Calu3 (cell line): ENCODE results near the gene CCDC85C. TPM values are rescaled to one million over a fixed set of nuclear protein-coding genes. Genes with fewer than 3 reads are reported as not detected.

Experiments used
- BruUV-seq: library from RNA; stranded (reverse); fragments of 400-500 nt; replicated peaks from 2 replicates; lab custom pipeline; 2021; lab: Mats Ljungman, UMichigan
- CTCF ChIA-PET: fragments of 300-600 bp; sonication (Branson Sonifier 250); formaldehyde crosslinking; loops from one replicate; lab custom pipeline; 2022; ENCODE audit warnings: antibody characterized with exemption; lab: Charles Lee
- DNase-seq: peaks from one replicate; pipeline ENCODE4 v3.0.0; 2022
- H3K27ac Mint-ChIP-seq: one replicate; pipeline ENCODE4 v1.8.0; 2022; ENCODE audit warnings: mixed read lengths; ENCODE audit not compliant: unreplicated experiment
- H3K27me3 Mint-ChIP-seq: one replicate; pipeline ENCODE4 v1.8.0; 2022; ENCODE audit warnings: mixed read lengths; ENCODE audit not compliant: unreplicated experiment
- H3K36me3 Mint-ChIP-seq: one replicate; pipeline ENCODE4 v1.8.0; 2022; ENCODE audit warnings: mild to moderate bottlenecking, moderate library complexity, mixed read lengths; ENCODE audit not compliant: insufficient read depth, unreplicated experiment
- H3K4me1 Mint-ChIP-seq: one replicate; pipeline ENCODE4 v1.8.0; 2022; ENCODE audit warnings: mild to moderate bottlenecking, low read depth, mixed read lengths; ENCODE audit not compliant: unreplicated experiment
- H3K4me3 Mint-ChIP-seq: one replicate; pipeline ENCODE4 v1.8.0; 2022; ENCODE audit warnings: mild to moderate bottlenecking, low read depth, moderate library complexity, mixed read lengths; ENCODE audit not compliant: unreplicated experiment
- H3K9me3 Mint-ChIP-seq: one replicate; pipeline ENCODE4 v1.8.0; 2022; ENCODE audit warnings: low read depth, mixed read lengths; ENCODE audit not compliant: unreplicated experiment
- CTCF ChIP-seq: fragments of 200-600 bp; IDR thresholded peaks from one replicate; pipeline ENCODE4 v1.8.0; 2022; ENCODE audit warnings: antibody characterized with exemption; ENCODE audit not compliant: unreplicated experiment
- intact Hi-C: fragments of 100-400 bp; cut with micrococcal nuclease; formaldehyde crosslinking; loops from one replicate; pipeline ENCODE4 v1.10.0; 2022; ENCODE audit not compliant: unreplicated experiment
- total RNA-seq: library from RNA; stranded (reverse); gene quantifications from 2 replicates; pipeline ENCODE4 v1.2.3, GENCODE V29; 2022

The CCDC85C gene
- total RNA-seq, 1 experiment from 2014 or later: 45.1 TPM

GRCh38 chr14:99566009-99566389 is 38.0 kb downstream of the CCDC85C start:
- intact Hi-C loops: no loop called here

DNA sequence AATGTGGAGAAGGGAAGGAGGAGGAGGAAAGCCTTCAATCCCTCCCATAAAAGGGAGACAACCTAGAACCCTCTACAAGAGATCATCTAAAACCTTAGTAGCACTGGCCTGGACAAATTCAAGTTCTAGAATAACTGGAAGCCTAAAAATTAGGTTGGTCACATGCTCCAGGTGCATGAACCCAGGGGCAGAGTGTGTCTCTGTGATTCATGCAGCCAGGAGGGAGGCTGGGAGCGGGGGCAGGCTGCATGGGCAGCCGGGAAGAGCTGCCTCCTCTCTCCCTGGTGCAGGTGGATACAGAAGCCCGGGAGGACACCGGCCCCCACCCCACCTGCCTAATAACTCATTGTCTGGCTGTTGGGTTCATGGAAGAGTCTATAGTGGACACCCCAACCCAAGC is 38.6 kb downstream of the CCDC85C start:
- DNase-seq: no peak
- Mint-ChIP-seq H3K27ac (no peak overlapping the region), H3K4me1 (peaks cover 50% of the 10 kb centered on the region), H3K4me3 (peak overlapping the region; percentile 20), H3K27me3 (no peaks in the 10 kb centered on the region), H3K36me3 (peaks cover 17% of the 10 kb centered on the region), H3K9me3 (no peaks in the 10 kb centered on the region)
- TF ChIP-seq CTCF: no peak
- CTCF ChIA-PET: no interaction called here
- intact Hi-C loops: loop anchor here (2.0 kb wide), 1 partner anchor 13 kb away; no protein-coding TSS in a partner anchor
- no TSS peak for BruUV-seq

More at GRCh38 chr14:99566009-99566389, 38.0 kb downstream of the CCDC85C start:
- DNase-seq: peak; percentile 72
- Mint-ChIP-seq H3K4me3 (peak overlapping the region; percentile 20), H3K4me1 (peaks cover 50% of the 10 kb centered on the region), H3K27me3 (no peaks in the 10 kb centered on the region), H3K9me3 (no peaks in the 10 kb centered on the region), H3K36me3 (peaks cover 17% of the 10 kb centered on the region), H3K27ac (no peak overlapping the region)
- TF ChIP-seq CTCF: no peak
- no TSS peak for BruUV-seq
- CTCF ChIA-PET: no interaction called here

- no peak for TF ChIP-seq CTCF
- no peaks in the 10 kb centered on the region for H3K9me3 Mint-ChIP-seq
- intact Hi-C loops: loop anchor here (2.0 to 5.0 kb wide), 2 partner anchors 14 to 37 kb away; partner anchors contain the start of gene CCDC85C
- CTCF ChIA-PET: interaction anchor here (0.9 to 1.2 kb wide), 2 partner anchors 9 to 37 kb away, joined by 5 to 6 read pairs; no protein-coding TSS in a partner anchor
- DNase-seq: no peak
- no TSS peak for BruUV-seq
- no peak overlapping the region for H3K4me3 Mint-ChIP-seq
- peaks cover 17% of the 10 kb centered on the region for H3K36me3 Mint-ChIP-seq
- H3K27ac Mint-ChIP-seq: no peak overlapping the region
- H3K27me3 Mint-ChIP-seq: no peaks in the 10 kb centered on the region
- H3K4me1 Mint-ChIP-seq: peaks cover 50% of the 10 kb centered on the region
These were observed 39.1 kb downstream of the CCDC85C start for GRCh38 chr14:99564926-99565259.

GRCh38 chr14:99564256-99564925 is 39.6 kb downstream of the CCDC85C start:
- Mint-ChIP-seq H3K27ac (no peak overlapping the region), H3K4me3 (no peak overlapping the region), H3K4me1 (peaks cover 55% of the 10 kb centered on the region), H3K9me3 (no peaks in the 10 kb centered on the region), H3K27me3 (no peaks in the 10 kb centered on the region), H3K36me3 (peaks cover 17% of the 10 kb centered on the region)
- intact Hi-C loops: loop anchor here (2.0 to 5.0 kb wide), 2 partner anchors 14 to 38 kb away; partner anchors contain the start of gene CCDC85C
- CTCF ChIA-PET: interaction anchor here (0.9 to 1.2 kb wide), 2 partner anchors 10 to 37 kb away, joined by 5 to 6 read pairs; no protein-coding TSS in a partner anchor
- DNase-seq: no peak
- BruUV-seq: no TSS peak
- no peak for TF ChIP-seq CTCF
